MM.1S (cell line): ENCODE data around the gene SPPL2C.

Source experiments
- DNase-seq: peaks from one replicate; pipeline ENCODE4 v3.0.0-alpha.2; 2015
- H2AFZ ChIP-seq: fragments of 300-600 bp; sonication (generic); 2 replicates; pipeline ENCODE4 v1.6.0; 2016; ENCODE audit warnings: antibody characterized with exemption, low read length
- H3F3A ChIP-seq: fragments of 300-600 bp; sonication (generic); 2 replicates; pipeline ENCODE4 v1.6.1; 2016; ENCODE audit warnings: mild to moderate bottlenecking, antibody characterized with exemption, low read length, moderate library complexity, mixed read lengths; ENCODE audit not compliant: insufficient read depth
- H3K27ac ChIP-seq: fragments of 300-600 bp; sonication (generic); 2 replicates; pipeline ENCODE4 v1.5.1; 2016; ENCODE audit warnings: mild to moderate bottlenecking, low read length
- H3K27me3 ChIP-seq: fragments of 300-600 bp; sonication (generic); replicated peaks from 2 replicates; pipeline ENCODE4 v1.6.0; 2016; ENCODE audit warnings: low read length; ENCODE audit not compliant: insufficient read depth
- H3K36me3 ChIP-seq: fragments of 300-600 bp; sonication (generic); replicated peaks from 2 replicates; pipeline ENCODE4 v1.6.1; 2016; ENCODE audit warnings: mild to moderate bottlenecking, low read length, mixed read lengths; ENCODE audit not compliant: insufficient read depth
- H3K4me1 ChIP-seq: fragments of 300-600 bp; sonication (generic); 2 replicates; pipeline ENCODE4 v1.6.1; 2016; ENCODE audit warnings: low read length, mixed read lengths
- H3K4me2 ChIP-seq: fragments of 300-600 bp; sonication (generic); 2 replicates; pipeline ENCODE4 v1.6.0; 2016; ENCODE audit warnings: low read depth, low read length
- H3K4me3 ChIP-seq: fragments of 300-600 bp; sonication (generic); 2 replicates; pipeline ENCODE4 v1.5.1; 2016; ENCODE audit warnings: low read length, mixed read lengths
- H3K79me2 ChIP-seq: fragments of 300-600 bp; sonication (generic); 2 replicates; pipeline ENCODE4 v1.6.1; 2016; ENCODE audit warnings: mixed run types, low read length, mixed read lengths
- H3K9ac ChIP-seq: fragments of 300-600 bp; sonication (generic); 2 replicates; pipeline ENCODE4 v1.6.1; 2016; ENCODE audit warnings: low read length, mixed read lengths
- H3K9me2 ChIP-seq: fragments of 300-600 bp; sonication (generic); replicated peaks from 2 replicates; pipeline ENCODE4 v1.6.1; 2016; ENCODE audit warnings: mild to moderate bottlenecking, low read length, mixed read lengths; ENCODE audit not compliant: insufficient read depth
- H3K9me3 ChIP-seq: fragments of 300-600 bp; sonication (generic); replicated peaks from 2 replicates; pipeline ENCODE4 v1.6.1; 2016; ENCODE audit warnings: mild to moderate bottlenecking, low read length, mixed read lengths; ENCODE audit not compliant: insufficient read depth
- H4K20me1 ChIP-seq: fragments of 300-600 bp; sonication (generic); 2 replicates; pipeline ENCODE4 v1.6.1; 2016; ENCODE audit warnings: mild to moderate bottlenecking, low read length, moderate library complexity, mixed read lengths; ENCODE audit not compliant: insufficient read depth
- CTCF ChIP-seq: fragments of 300-600 bp; sonication (generic); IDR thresholded peaks from 2 replicates; pipeline ENCODE4 v1.5.1; 2016; ENCODE audit warnings: antibody characterized with exemption, low read length, mixed read lengths
- EZH2 ChIP-seq: fragments of 300-600 bp; sonication (generic); optimal IDR thresholded peaks from 2 replicates; pipeline ENCODE3; 2017; ENCODE audit warnings: low read depth, mild to moderate bottlenecking, antibody characterized with exemption, low read length, mixed read lengths
- EZH2phosphoT487 ChIP-seq: fragments of 300-600 bp; sonication (generic); IDR thresholded peaks from 2 replicates; pipeline ENCODE4 v1.6.1; 2018; ENCODE audit warnings: antibody characterized with exemption, low read length

SPPL2C gene

GRCh38 chr17:45843722-45844121 is 959 bp upstream of the SPPL2C start:
- no peak overlapping the region for H3K4me3 ChIP-seq
- no peaks in the 10 kb centered on the region for H3K79me2 ChIP-seq
- H3K9ac ChIP-seq: no peak overlapping the region
- no peak overlapping the region for H2AFZ ChIP-seq
- no peak for DNase-seq
- no peaks in the 10 kb centered on the region for H3K9me3 ChIP-seq
- H3K4me1 ChIP-seq: no peaks in the 10 kb centered on the region
- H3K4me2 ChIP-seq: no peak overlapping the region
- peaks cover 32% of the 10 kb centered on the region for H3K27me3 ChIP-seq
- H4K20me1 ChIP-seq: no peaks in the 10 kb centered on the region
- no peak overlapping the region for H3K27ac ChIP-seq
- no peaks in the 10 kb centered on the region for H3K36me3 ChIP-seq
- TF ChIP-seq EZH2phosphoT487 (no peak), EZH2 (no peak), CTCF (no peak)
- no peaks in the 10 kb centered on the region for H3K9me2 ChIP-seq
- no peaks in the 10 kb centered on the region for H3F3A ChIP-seq

GRCh38 chr17:45845376-45846185 is 900 bp downstream of the SPPL2C start:
- TF ChIP-seq CTCF (no peak), EZH2phosphoT487 (no peak), EZH2 (no peak)
- Histone ChIP-seq H3K36me3 (no peaks in the 10 kb centered on the region), H3K9me2 (no peaks in the 10 kb centered on the region)

DNA sequence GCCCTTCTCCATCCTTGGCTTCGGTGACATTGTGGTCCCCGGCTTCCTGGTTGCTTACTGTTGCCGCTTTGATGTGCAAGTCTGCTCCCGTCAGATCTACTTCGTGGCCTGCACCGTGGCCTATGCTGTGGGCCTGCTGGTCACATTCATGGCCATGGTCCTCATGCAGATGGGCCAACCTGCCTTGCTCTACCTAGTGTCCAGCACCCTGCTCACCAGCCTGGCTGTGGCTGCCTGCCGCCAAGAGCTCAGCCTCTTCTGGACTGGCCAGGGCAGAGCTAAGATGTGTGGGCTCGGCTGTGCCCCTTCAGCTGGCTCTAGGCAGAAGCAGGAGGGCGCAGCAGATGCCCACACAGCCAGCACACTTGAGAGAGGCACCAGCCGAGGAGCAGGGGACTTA is 1.5 kb downstream of the SPPL2C start:
- no peaks in the 10 kb centered on the region for H4K20me1 ChIP-seq
- no peak overlapping the region for H2AFZ ChIP-seq
- no peaks in the 10 kb centered on the region for H3K79me2 ChIP-seq
- H3K9ac ChIP-seq: no peak overlapping the region
- H3F3A ChIP-seq: no peaks in the 10 kb centered on the region
- H3K4me1 ChIP-seq: peaks cover 3% of the 10 kb centered on the region
- H3K4me3 ChIP-seq: no peak overlapping the region
- no peak overlapping the region for H3K27ac ChIP-seq
- no peak for DNase-seq
- no peaks in the 10 kb centered on the region for H3K36me3 ChIP-seq
- no peak overlapping the region for H3K4me2 ChIP-seq
- TF ChIP-seq EZH2: no peak
- no peak for TF ChIP-seq EZH2phosphoT487
- no peak for TF ChIP-seq CTCF
- H3K9me3 ChIP-seq: no peaks in the 10 kb centered on the region
- no peaks in the 10 kb centered on the region for H3K9me2 ChIP-seq
- peaks cover 27% of the 10 kb centered on the region for H3K27me3 ChIP-seq

More at GRCh38 chr17:45845376-45846185, 900 bp downstream of the SPPL2C start:
- Histone ChIP-seq H3K79me2 (no peaks in the 10 kb centered on the region), H3K27ac (no peak overlapping the region), H2AFZ (no peak overlapping the region), H4K20me1 (no peaks in the 10 kb centered on the region), H3K27me3 (peaks cover 27% of the 10 kb centered on the region), H3K4me2 (no peak overlapping the region), H3K4me3 (no peak overlapping the region), H3K9ac (no peak overlapping the region), H3K9me3 (no peaks in the 10 kb centered on the region), H3F3A (no peaks in the 10 kb centered on the region), H3K4me1 (no peaks in the 10 kb centered on the region)
- no peak for DNase-seq
